Tibial artery (tissue), 4 donors: ENCODE data around the gene UVSSA.

Experiments
- DNase-seq, 2 donors: peaks; one replicate each; pipeline ENCODE4 v3.0.0-alpha.2; 2019
- H3K27ac ChIP-seq, 2 donors: fragments of 200-600 bp; sonication (generic) in 1 of 2; 1 replicate in 1 of 2; 2 replicates in 1 of 2; pipeline ENCODE4 v1.5.1; 2018 to 2019; ENCODE audit warnings: mild to moderate bottlenecking in 1 of 2
- H3K27me3 ChIP-seq, 2 donors: fragments of 200-600 bp; sonication (generic) in 1 of 2; one replicate each; pipeline versions ENCODE4 v1.5.1 to v1.6.0; 2016 to 2019
- H3K36me3 ChIP-seq, 3 donors: fragments of 200-600 bp; sonication (generic) in 2 of 3; one replicate each; pipeline ENCODE4 v1.5.1; 2016 to 2019; ENCODE audit warnings: mild to moderate bottlenecking in 2 of 3
- H3K4me1 ChIP-seq, 4 donors: fragments of 200-600 bp; sonication (generic) in 2 of 4; 1 replicate in 3 of 4; 2 replicates in 1 of 4; pipeline ENCODE4 v1.5.1; 2016 to 2019
- H3K4me3 ChIP-seq, 2 donors: fragments of 200-600 bp; sonication (generic) in 1 of 2; 1 replicate in 1 of 2; 2 replicates in 1 of 2; pipeline ENCODE4 v1.5.1; 2018 to 2019; ENCODE audit warnings: mild to moderate bottlenecking in 2 of 2
- H3K9me3 ChIP-seq, 3 donors: fragments of 200-600 bp; sonication (generic) in 1 of 3; one replicate each; pipeline ENCODE4 v1.5.1; 2016 to 2019
- intact Hi-C: fragments of 100-400 bp; cut with DNase I; formaldehyde crosslinking; loops from one replicate; pipeline ENCODE4 v1.15.0; 2023; ENCODE audit warnings: low total_unique reads
- TF ChIP-seq, protein P1 (sequence below), 2 experiments: fragments of 200-600 bp in 1 of 2; fragments of 450-650 bp in 1 of 2; IDR thresholded peaks; one replicate each; pipeline ENCODE4 v1.5.1; 2017 to 2019; ENCODE audit warnings: antibody characterized with exemption in 2 of 2, mild to moderate bottlenecking in 1 of 2, moderate library complexity in 1 of 2

UVSSA gene

GRCh38 chr4:1315836-1316536 is 31.0 kb upstream of the UVSSA start:
- no peak for DNase-seq
- TF ChIP-seq, protein P1, sequence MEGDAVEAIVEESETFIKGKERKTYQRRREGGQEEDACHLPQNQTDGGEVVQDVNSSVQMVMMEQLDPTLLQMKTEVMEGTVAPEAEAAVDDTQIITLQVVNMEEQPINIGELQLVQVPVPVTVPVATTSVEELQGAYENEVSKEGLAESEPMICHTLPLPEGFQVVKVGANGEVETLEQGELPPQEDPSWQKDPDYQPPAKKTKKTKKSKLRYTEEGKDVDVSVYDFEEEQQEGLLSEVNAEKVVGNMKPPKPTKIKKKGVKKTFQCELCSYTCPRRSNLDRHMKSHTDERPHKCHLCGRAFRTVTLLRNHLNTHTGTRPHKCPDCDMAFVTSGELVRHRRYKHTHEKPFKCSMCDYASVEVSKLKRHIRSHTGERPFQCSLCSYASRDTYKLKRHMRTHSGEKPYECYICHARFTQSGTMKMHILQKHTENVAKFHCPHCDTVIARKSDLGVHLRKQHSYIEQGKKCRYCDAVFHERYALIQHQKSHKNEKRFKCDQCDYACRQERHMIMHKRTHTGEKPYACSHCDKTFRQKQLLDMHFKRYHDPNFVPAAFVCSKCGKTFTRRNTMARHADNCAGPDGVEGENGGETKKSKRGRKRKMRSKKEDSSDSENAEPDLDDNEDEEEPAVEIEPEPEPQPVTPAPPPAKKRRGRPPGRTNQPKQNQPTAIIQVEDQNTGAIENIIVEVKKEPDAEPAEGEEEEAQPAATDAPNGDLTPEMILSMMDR (IDR thresholded peaks at IDR 0.05), result no peak
- Histone ChIP-seq H3K27me3 (no peaks in the 10 kb centered on the region), H3K36me3 (peaks cover 55 to 78% (median 74%) of the 10 kb centered on the region in 3 donors), H3K9me3 (no peaks in the 10 kb centered on the region), H3K27ac (no peak overlapping the region), H3K4me3 (no peak overlapping the region), H3K4me1 (peaks cover 0 to 6% (median 3%) of the 10 kb centered on the region in 4 donors)
- intact Hi-C loops, result no loop called here

DNA sequence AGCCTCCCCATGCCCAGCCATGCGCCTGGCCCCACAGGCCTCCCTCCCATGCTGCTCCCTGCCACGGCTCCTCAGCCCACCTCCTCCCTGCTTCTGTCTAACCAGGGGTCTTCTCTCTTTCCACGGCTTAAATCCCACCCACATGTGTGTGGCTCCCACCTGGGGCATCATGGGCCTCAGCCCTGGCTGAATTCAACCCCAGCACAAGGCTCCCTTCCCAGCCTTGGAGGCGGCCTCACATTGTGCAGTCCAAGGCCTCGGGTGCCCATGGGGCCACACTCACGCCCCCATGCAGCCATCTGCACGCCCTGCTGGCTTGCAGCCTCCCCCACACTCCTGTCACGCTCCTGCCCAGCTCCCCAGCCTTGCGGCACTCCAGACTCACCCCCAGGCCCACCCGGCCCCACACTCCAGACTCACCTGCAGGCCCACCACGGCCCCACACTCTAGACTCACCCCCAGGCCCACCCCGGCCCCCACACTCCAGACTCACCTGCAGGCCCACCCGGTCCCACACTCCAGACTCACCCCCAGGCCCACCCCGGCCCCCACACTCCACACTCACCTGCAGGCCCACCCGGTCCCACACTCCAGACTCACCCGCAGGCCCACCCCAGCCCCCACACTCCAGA is 30.4 kb upstream of the UVSSA start:
- Histone ChIP-seq H3K27ac (no peak overlapping the region), H3K36me3 (peaks cover 55 to 78% (median 74%) of the 10 kb centered on the region in 3 donors), H3K4me3 (no peak overlapping the region)

GRCh38 chr4:1317177-1318045 is 29.6 kb upstream of the UVSSA start:
- no peaks in the 10 kb centered on the region for H3K9me3 ChIP-seq
- no peaks in the 10 kb centered on the region for H3K27me3 ChIP-seq
- H3K4me3 ChIP-seq, result no peak overlapping the region
- intact Hi-C loops, result no loop called here
- DNase-seq, result no peak
- H3K27ac ChIP-seq, result no peak overlapping the region
- no peaks in the 10 kb centered on the region for H3K4me1 ChIP-seq
- TF ChIP-seq, protein P1 (IDR thresholded peaks at IDR 0.05), result no peak
- H3K36me3 ChIP-seq, result peaks cover 55 to 78% (median 76%) of the 10 kb centered on the region in 3 donors

More for the DNA sequence above, 30.4 kb upstream of the UVSSA start:
- no peak for DNase-seq
- intact Hi-C loops, result no loop called here
- Histone ChIP-seq H3K9me3 (no peaks in the 10 kb centered on the region), H3K4me1 (no peaks in the 10 kb centered on the region), H3K27me3 (no peaks in the 10 kb centered on the region)
- TF ChIP-seq, protein P1 (IDR thresholded peaks at IDR 0.05), result no peak

DNA sequence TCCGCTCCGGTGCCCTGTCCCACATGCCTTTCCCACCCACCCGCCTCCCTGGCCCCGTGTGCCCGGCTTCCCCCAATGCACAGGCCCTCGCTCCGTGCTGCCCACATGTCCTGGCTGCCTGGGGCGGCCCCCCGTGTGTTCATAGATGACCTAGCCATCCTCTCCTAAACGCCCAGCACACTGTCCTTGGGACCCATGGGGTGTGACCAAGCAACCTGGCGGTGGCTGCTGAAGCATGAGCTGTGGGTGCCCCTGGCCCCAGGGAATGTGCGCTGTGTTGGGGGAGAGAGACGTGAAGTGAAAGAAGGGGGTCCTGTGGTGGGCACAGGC is 29.0 kb upstream of the UVSSA start:
- H3K4me3 ChIP-seq, result no peak overlapping the region
- TF ChIP-seq, protein P1 (IDR thresholded peaks at IDR 0.05), result no peak
- no peaks in the 10 kb centered on the region for H3K4me1 ChIP-seq
- intact Hi-C loops, result no loop called here
- H3K36me3 ChIP-seq, result peaks cover 54 to 76% (median 76%) of the 10 kb centered on the region in 3 donors
- no peak overlapping the region for H3K27ac ChIP-seq
- no peak for DNase-seq
- H3K9me3 ChIP-seq, result no peaks in the 10 kb centered on the region
- H3K27me3 ChIP-seq, result no peaks in the 10 kb centered on the region

GRCh38 chr4:1318488-1319213 is 28.4 kb upstream of the UVSSA start:
- no peak overlapping the region for H3K27ac ChIP-seq
- intact Hi-C loops, result no loop called here
- DNase-seq, result no peak
- peaks cover 0 to 6% (median 3%) of the 10 kb centered on the region in 4 donors for H3K4me1 ChIP-seq
- no peaks in the 10 kb centered on the region for H3K9me3 ChIP-seq
- no peak overlapping the region for H3K4me3 ChIP-seq
- no peaks in the 10 kb centered on the region for H3K27me3 ChIP-seq
- H3K36me3 ChIP-seq, result peaks cover 47 to 76% (median 76%) of the 10 kb centered on the region in 3 donors
- TF ChIP-seq, protein P1 (IDR thresholded peaks at IDR 0.05), result peak in 1 of 2 experiments; percentile 6
